ENCODE measurements around the gene NPIPB9.
"Not testable (repeated sequence)": the region's sequence is repeated elsewhere in the genome, so short reads cannot be mapped to it uniquely, and the experiment has no call there.

- TF ChIP-seq CTCF (IDR thresholded peaks at IDR 0.05); ZFX (IDR thresholded peaks at IDR 0.05; ENCODE audit: borderline replicate concordance): not testable (repeated sequence)
Observed at GRCh38 chr16:28807445-28808120, 56.0 kb downstream of the NPIPB9 start.

Data from 22Rv1 (cell line).